GM19023 (cell line): ENCODE data around the gene FLII.

Experiments used
- ATAC-seq: cut with Tn5 transposase; IDR thresholded peaks from one replicate; pipeline ENCODE4 v1.9.1; 2021; ENCODE audit warnings: mild to moderate bottlenecking, moderate library complexity; ENCODE audit not compliant: unreplicated experiment

Gene FLII

DNA sequence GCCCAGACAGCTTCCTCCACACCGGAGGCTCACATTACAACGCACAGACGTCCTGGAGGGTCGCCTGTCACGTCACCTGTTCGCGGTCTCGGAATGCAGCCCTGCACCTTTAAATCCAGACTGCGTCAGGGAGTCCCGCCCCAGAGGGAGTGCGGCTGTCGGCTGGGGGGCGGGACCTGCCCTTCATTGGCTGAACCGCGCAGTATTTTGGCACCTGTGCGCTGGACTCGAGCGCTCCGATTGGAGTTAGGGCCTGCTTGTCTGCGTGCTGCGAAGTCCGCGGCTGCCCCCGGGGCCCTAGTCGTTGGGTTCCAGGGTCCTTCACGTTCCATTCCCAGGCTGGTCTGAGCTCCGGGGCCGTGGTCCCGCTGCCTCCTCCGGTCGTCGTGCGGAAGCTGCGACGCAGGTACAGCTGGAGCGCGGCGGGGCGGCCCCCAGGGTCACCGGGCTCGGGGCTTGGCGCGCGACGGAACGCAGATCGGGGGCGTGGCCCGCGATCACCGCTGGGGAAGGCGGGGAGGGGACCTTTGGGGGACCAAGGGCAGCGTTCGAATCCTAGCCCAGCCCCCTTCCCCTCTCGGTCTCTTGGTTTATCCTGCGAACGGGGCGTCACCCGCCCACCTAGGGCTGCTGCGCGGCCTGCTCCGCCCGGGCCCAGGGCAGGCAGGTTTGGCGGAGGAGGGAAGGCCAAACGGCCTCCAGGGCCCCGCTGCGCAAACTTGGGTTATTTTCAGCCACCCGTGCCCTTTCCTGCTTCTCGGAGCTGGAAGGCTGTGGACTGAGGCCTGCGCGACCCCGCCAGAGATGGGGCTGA, 2.0 kb upstream of the FLII start, which contains the start of gene MIEF2:
MIEF2 (plus strand) TSS at position 331 of the 814 bp plus-strand sequence. CDS start 2,059 bp downstream, outside the sequence.
- peak; percentile 81 for ATAC-seq

DNA sequence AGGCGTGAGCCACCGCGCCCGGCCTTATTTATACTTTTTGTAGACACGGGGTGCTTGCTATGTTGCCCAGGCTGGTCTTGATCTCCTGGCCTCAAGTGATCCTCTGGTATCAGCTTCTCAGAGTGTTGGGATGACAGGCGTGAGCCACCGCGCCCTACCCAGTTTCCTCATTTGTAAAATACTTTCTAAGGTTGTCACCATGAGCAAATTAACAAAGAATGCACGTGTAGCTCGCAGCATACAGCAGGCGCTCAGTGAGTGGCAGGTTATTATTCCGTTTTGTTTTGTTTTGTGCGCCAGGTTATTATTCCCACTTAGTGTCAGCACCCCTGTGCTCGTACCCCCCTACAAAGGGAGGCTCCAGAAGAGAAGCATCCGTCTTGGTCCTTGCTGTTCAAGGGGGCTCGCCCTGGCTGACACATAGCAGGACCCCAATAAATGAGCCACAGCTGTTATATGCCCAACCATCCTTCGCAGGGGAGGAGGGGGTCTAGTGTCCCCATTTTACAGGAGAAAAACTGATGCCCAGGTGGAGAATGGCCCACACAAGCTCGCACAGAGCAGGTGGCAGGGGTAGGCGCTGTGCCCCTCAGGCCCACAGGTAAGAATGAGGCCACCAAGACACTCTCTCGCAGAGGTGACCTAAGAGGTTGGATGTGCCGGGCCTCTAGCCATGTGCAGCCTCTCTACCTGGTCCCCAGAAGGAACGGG, 1.2 kb upstream of the FLII start:
- no peak for ATAC-seq

DNA sequence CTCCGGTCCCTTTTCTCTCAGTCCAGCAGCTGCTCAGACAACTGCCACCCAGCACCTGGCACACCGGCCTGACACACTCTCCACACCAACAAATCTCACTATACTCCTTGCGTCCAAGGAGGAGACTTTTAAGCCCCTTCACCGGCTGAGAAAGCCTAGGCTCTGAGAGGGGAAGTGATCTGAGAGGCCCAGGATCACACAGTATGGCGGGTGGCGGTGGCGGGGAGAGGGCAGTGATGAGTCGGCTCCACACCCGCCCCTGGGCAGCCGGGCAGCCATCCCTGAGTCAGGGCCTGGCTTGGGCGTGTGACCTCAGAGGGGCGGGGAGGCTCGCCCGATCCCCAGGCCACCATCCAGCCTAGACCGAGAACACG, 569 bp downstream of the FLII start:
- ATAC-seq: peak; percentile 19

GRCh38 chr17:18257268-18257981, 1.1 kb downstream of the FLII start:
- no peak for ATAC-seq

GRCh38 chr17:18256776-18257175, 1.8 kb downstream of the FLII start:
- ATAC-seq: no peak

DNA sequence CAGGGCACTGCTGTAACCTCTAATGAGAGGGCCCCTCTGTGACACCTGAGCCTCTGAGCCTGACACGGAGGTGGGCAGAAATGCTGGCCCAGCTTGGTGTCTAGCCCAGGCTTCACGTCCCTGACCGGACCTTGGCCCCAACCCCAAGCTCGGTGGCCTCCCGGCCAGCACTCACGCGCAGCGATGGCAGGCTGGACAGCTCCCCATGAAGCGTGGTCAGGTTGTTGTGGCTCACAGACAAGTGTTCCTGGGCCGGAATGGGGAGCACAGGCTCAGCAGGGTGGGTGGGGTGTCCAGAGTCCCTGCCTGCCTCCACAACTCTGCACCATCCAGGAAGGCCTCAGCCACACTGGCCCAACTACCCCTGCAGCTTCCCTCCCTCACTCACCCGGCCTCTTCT, 2.2 kb downstream of the FLII start:
- ATAC-seq: no peak

DNA sequence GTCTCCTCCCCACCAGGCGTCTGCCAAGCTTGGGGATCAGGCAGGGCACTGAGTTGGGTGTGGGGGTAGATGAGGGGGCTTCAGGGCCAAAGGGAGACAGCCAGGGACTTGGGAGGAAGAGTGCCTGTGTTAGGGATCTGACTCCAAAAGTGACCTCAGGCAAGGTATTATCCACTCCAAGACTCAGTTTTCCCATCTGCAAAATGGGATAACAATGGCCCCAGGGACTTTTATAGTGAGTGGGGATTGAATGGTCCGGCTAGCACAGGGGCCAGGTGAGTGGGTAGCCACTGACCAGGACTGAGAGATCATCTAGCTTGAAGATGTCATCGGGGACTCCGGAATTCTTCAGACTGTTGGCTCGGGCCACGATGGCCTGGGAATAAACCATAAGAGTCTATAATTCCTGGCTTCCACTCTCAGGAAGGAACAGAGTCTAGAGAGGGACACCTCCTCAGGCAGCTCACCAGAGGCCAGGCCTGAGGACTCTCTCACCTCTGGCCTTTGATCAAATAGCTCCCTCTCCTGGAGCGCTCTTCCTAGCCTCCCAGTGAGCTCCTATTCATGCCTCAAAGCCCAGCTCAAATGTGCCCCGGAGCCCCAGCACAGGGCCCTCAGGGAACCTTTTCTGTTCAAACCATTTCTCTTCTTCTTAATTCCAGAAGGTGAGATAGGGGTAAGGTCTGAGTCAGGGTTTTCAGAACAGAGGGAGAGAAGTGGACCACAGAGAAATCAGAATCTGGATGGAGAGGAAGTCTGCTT, 3.5 kb downstream of the FLII start:
- ATAC-seq: no peak

- ATAC-seq: no peak
Measured at GRCh38 chr17:18253947-18254821, 4.4 kb downstream of the FLII start.

- no peak for ATAC-seq
Measured at GRCh38 chr17:18253187-18253884, 5.2 kb downstream of the FLII start.

- ATAC-seq: no peak
Measured at GRCh38 chr17:18252160-18252559, 6.4 kb downstream of the FLII start.

- no peak for ATAC-seq
Measured at GRCh38 chr17:18251204-18251603, 7.3 kb downstream of the FLII start.

- no peak for ATAC-seq
Measured at GRCh38 chr17:18250708-18251107, 7.8 kb downstream of the FLII start.

DNA sequence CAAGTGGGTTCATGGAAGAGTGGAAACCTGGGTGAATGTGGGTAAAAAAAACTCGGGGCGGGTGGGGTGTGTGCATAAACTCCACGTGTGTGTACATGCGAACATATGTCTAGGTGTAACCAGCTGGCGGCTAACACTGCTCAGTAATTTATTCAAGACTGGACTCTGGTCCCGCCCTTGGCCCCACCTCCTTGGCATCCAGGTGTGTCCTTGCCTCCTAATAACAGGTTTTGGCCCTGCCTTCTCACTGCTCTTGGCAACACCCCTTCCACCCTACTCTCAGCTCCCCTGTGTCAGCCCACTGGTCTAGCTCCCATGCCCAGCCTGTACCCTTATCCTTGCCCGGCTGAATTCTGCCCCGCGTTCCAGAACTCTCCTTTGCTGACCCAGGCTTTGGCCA, 8.3 kb downstream of the FLII start:
- no peak for ATAC-seq

DNA sequence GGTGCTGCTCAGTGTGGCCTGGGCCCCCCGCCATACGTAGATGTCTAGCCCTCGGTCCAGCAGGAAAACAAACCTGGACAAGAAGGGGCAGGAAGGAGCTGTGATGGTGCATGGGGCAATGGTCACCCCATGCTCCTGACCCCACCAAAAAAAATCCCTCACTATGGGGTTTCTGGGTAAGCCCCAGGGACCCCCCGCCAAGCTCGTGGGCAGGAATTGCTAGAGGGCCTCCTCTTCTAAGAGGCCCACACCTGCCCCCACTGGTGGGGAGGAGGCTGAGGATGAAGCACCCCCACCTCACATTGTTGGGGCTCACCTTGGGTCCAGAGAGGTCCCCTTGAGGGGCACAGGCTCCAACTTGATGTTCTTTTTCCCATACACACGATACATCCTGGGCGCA, 9.7 kb downstream of the FLII start:
- no peak for ATAC-seq

GRCh38 chr17:18248300-18248731, 10.2 kb downstream of the FLII start:
- ATAC-seq: no peak

DNA sequence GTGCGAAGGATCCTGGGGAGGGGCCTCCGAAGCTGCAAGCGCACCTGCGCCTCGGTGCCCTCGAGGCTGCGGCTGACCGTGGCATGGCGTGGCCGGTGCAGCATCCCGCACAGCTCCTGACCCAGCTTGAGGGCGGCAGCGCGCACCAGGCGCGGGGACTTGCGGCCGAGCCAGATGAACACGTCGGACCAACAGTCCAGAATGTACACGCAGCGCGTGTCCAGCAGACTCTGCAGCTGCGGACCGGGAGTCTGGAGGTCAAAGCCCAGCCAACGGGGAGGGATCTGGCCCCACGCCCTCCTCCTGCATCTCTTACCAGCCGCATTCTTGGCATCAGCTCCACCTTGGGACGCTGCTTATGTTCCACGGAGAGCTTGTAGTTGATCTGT, 10.9 kb downstream of the FLII start:
- ATAC-seq: no peak

- ATAC-seq: no peak
Measured at GRCh38 chr17:18246880-18247612, 11.5 kb downstream of the FLII start.

- ATAC-seq: no peak
Measured at GRCh38 chr17:18246109-18246725, 12.3 kb downstream of the FLII start.
